Ovary (tissue), 9 donors: ENCODE measurements around the gene PSTPIP2. TPM values are rescaled to one million over a fixed set of nuclear protein-coding genes. Genes with fewer than 3 reads are reported as not detected.

ENCODE experiments used
- DNase-seq, 5 donors: peaks; one replicate each; pipeline ENCODE4 v3.0.0-alpha.2; 2019 to 2020
- H3K27ac ChIP-seq, 2 donors: fragments of 200-600 bp; one replicate each; pipeline versions ENCODE4 v1.5.1 to v1.8.0; 2019 to 2022
- H3K27me3 ChIP-seq: fragments of 200-600 bp; one replicate; pipeline ENCODE4 v1.8.0; 2022
- H3K36me3 ChIP-seq: fragments of 200-600 bp; sonication (generic); one replicate; pipeline ENCODE4 v1.5.1; 2019
- H3K4me1 ChIP-seq: one replicate; pipeline ENCODE4 v1.8.1; 2013; ENCODE audit warnings: mild to moderate bottlenecking, moderate library complexity; ENCODE audit not compliant: insufficient read depth
- H3K4me3 ChIP-seq: fragments of 200-600 bp; sonication (generic); one replicate; pipeline ENCODE4 v1.5.1; 2017
- H3K9me3 ChIP-seq, 2 donors: fragments of 200-600 bp in 1 of 2; sonication (generic) in 1 of 2; one replicate each; pipeline versions ENCODE4 v1.5.1 to v1.8.1; 2013 to 2019; ENCODE audit warnings: mild to moderate bottlenecking in 1 of 2, moderate library complexity in 1 of 2
- CTCF ChIP-seq, 3 donors: fragments of 450-650 bp in 2 of 3; fragments of 200-600 bp in 1 of 3; IDR thresholded peaks; one replicate each; pipeline versions ENCODE4 v1.5.1 to v1.8.0; 2016 to 2022; ENCODE audit warnings: antibody characterized with exemption in 3 of 3, mild to moderate bottlenecking in 1 of 3
- EP300 ChIP-seq: sonication (generic); formaldehyde crosslinking; IDR thresholded peaks from one replicate; pipeline ENCODE4 v1.6.1; 2017; ENCODE audit warnings: antibody characterized with exemption
- POLR2A ChIP-seq: fragments of 450-650 bp; IDR thresholded peaks from one replicate; pipeline ENCODE4 v1.6.1; 2017; ENCODE audit warnings: antibody characterized with exemption, mild to moderate bottlenecking, moderate library complexity
- WGBS, 3 donors: extraction: QIAGEN DNeasy Blood & Tissue Kit in 1 of 3; methylation state at CpG; one replicate each; pipeline versions ENCODE4 v1.1.5 to v1.1.7; 2013 to 2017; 5-methylcytosine and 5-hydroxymethylcytosine counted together
- intact Hi-C, 4 donors: fragments of 100-400 bp; cut with DNase I; formaldehyde crosslinking; loops; one replicate each; pipeline versions ENCODE4 v1.11.0 to v1.15.1; 2022 to 2023
- polyA plus RNA-seq, 2 donors: library from polyadenylated mRNA; stranded (reverse); fragments of 200-250 nt in 1 of 2; fragments of 350-450 nt in 1 of 2; fragmentation: Illumina TruSeq in 1 of 2; extraction: RNeasy Lipid Tissue Mini Kit (QIAGEN cat#74804) in 1 of 2; gene quantifications; one replicate each; pipeline ENCODE4 v1.2.3, GENCODE V29; 2013 to 2014
- total RNA-seq, 7 donors: library from RNA; depleted of rRNA in 2 of 7; stranded (reverse); fragments of >200 nt in 2 of 7; fragmentation: NEBNext Ultra II Directional in 3 of 7; extraction: Animal tissue kit (Norgen Biotek cat#: 25700) in 3 of 7; gene quantifications; one replicate each; pipeline versions ENCODE4 v1.1.0 to v1.2.4, GENCODE V29; 2016 to 2023
- donor health status: DM: no; HTN: no; CAD: no; lungs with moderate emphysema.
- donor health status: DM: no; HTN: no; CAD: no.
- donor health status: Bipolar disorder and iron deficiency.
- donor health status: DM: yes; HTN: yes; CAD: no.
- donor health status: DM: no; HTN: no; CAD: no.
- donor health status: DM: yes; HTN: yes; CAD: no.

Gene PSTPIP2
- total and polyA plus RNA-seq, 9 donors: 3.0 to 22.3 (median 5.3) TPM

DNA sequence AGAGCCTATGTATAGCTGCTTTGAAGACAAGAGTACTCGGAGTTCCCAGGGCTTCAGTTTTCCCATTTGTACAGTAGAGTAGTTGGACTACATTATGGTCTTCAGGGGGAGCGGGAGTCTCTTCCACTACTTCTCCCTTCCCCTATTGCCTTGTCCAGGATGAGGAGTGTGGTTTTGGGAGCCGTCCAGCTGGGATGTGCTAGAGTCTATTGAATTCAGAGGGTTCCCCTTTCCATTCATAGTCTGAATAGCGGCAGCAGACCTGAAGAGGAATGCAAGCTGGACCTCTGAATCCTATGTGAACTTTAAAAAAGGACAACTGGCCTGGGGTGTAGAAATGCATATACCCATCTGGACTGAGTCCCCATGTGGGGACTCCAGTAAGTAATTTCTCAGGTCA lies 61.4 kb downstream of the PSTPIP2 start:
- 95 to 97% (median 96%) methylated on average over 4 of the region's 4 CpGs for WGBS, 3 donors
- no peak for TF ChIP-seq POLR2A
- TF ChIP-seq EP300: no peak
- no peak for DNase-seq

DNA sequence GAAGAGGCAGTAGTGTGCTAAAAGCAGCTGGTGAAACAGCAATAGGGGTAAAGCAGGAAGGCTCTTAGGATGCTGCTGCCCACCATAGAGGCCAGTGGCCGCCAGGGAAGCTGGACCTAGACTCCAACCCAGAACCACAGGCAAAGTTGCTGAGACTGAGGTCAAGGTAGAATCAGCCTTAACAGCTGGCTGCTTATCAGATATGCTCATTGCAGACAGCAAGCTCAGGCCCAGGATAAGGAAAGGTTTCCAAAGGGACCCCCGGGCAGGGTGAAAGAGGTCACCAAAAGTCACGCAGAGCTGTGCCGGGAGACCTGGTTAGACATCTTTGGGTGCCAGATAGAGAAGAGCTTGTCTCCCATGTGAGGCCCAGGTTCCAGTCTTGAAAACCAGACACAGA lies 62.0 kb downstream of the PSTPIP2 start:
- TF ChIP-seq EP300: no peak
- no peak for TF ChIP-seq POLR2A
- no peak for TF ChIP-seq CTCF (IDR thresholded peaks at IDR 0.05)
- 87 to 96% (median 93%) methylated on average over 4 of the region's 4 CpGs for WGBS, 3 donors
- no peak for DNase-seq
- Histone ChIP-seq H3K9me3 (no peaks in the 10 kb centered on the region), H3K4me3 (no peak overlapping the region), H3K27me3 (no peaks in the 10 kb centered on the region), H3K36me3 (no peaks in the 10 kb centered on the region), H3K4me1 (no peaks in the 10 kb centered on the region), H3K27ac (no peak overlapping the region)
- intact Hi-C loops: no loop called here

More for the DNA sequence above, 61.4 kb downstream of the PSTPIP2 start:
- Histone ChIP-seq H3K27me3 (no peaks in the 10 kb centered on the region), H3K27ac (no peak overlapping the region), H3K36me3 (no peaks in the 10 kb centered on the region), H3K4me3 (no peak overlapping the region), H3K4me1 (no peaks in the 10 kb centered on the region), H3K9me3 (no peaks in the 10 kb centered on the region)
- intact Hi-C loops: no loop called here

DNA sequence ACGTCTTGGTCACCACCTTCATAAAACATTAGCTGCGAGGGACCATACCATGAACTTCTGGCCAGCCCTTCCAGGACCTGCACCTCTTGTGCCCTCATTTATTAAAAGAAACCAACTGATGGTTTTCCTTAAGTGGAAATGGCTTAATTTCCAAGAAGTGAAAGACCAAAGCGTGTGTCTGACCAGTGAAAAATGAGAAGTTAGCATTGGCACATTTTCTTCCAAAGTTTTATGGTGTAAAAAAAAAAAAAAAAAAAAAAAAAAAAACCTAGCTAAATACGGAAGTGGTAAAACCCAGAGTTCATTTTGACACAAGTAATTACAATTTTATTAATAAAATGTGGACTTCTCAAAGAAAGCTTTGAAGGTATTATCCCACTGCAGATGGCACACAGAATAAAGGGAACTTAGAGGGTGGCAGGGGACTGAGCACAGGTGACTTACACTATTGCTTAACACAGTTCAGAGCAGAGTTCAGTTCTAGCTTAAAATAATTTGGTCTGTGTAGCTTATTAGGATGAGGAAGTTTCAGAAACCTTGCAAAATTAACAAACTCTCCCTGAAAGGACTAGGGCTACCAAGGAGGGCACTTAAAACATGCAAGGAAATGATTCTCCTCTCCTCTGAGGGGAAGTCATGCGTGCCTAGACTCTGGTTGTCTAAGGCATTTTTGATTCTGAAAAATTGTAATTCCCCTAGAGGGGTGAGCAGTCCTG lies 62.8 kb downstream of the PSTPIP2 start:
- Histone ChIP-seq H3K27ac (no peak overlapping the region), H3K9me3 (no peaks in the 10 kb centered on the region)
- WGBS, 3 donors: 90 to 92% (median 91%) methylated on average over 5 of the region's 5 CpGs

DNA sequence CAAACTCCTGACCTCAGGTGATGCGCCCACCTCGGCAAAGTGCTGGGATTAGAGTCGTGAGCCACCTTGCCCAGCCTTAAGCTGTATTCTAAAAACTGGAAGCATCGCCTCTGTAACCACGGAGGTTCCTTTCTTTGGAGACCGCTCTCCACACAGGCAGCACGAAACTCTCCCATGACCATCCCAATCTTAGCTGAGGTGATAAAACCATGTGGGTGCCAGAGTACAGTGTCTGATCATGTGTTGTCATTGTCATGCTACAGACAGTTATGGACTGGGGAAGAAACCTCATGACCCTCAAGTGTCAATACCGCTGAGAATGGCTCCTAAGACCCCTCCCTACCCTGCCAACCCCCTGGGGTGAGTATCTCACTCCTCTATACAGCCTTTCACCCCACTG lies 63.5 kb downstream of the PSTPIP2 start:
- no peak overlapping the region for H3K4me3 ChIP-seq
- TF ChIP-seq EP300: no peak
- no peaks in the 10 kb centered on the region for H3K36me3 ChIP-seq
- no peaks in the 10 kb centered on the region for H3K4me1 ChIP-seq
- H3K9me3 ChIP-seq: no peaks in the 10 kb centered on the region
- no peaks in the 10 kb centered on the region for H3K27me3 ChIP-seq
- WGBS, 3 donors: 89 to 94% (median 91%) methylated on average over 8 of the region's 8 CpGs
- H3K27ac ChIP-seq: no peak overlapping the region
- DNase-seq: no peak
- intact Hi-C loops: no loop called here

More for the DNA sequence above, 62.8 kb downstream of the PSTPIP2 start:
- Histone ChIP-seq H3K36me3 (no peaks in the 10 kb centered on the region), H3K27me3 (no peaks in the 10 kb centered on the region), H3K4me3 (no peak overlapping the region), H3K4me1 (no peaks in the 10 kb centered on the region)
- intact Hi-C loops: no loop called here
- no peak for TF ChIP-seq POLR2A
- TF ChIP-seq EP300: no peak
- no peak for TF ChIP-seq CTCF (IDR thresholded peaks at IDR 0.05)
- no peak for DNase-seq

GRCh38 chr18:46007165-46007564 lies 64.9 kb downstream of the PSTPIP2 start:
- 93 to 98% (median 94%) methylated on average over 5 of the region's 5 CpGs for WGBS, 3 donors
- Histone ChIP-seq H3K9me3 (no peaks in the 10 kb centered on the region), H3K4me1 (no peaks in the 10 kb centered on the region), H3K36me3 (no peaks in the 10 kb centered on the region), H3K27ac (no peak overlapping the region), H3K27me3 (no peaks in the 10 kb centered on the region), H3K4me3 (no peak overlapping the region)
- no peak for DNase-seq
- TF ChIP-seq CTCF (IDR thresholded peaks at IDR 0.05): no peak
- no peak for TF ChIP-seq POLR2A
- TF ChIP-seq EP300: no peak
- intact Hi-C loops: no loop called here
